ENCODE measurements around the gene MBOAT1.

DNA sequence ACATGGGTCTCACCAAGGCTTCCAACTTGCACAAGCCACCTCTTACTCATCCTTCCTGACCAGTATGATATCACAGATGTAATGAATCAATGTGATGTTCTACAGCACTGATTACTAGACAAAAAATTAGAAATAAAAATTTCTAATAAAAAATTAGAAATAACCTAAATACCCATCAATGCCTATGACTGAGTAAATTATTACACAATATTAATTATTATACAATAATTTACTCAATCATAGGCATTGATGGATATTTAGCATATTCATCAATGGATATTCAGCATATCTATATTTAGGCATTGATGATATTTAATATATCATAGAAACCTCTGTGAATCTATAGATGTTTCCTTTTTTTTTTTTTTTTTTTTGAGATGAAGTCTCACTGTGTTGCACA lies 43.2 kb upstream of the MBOAT1 start:
- TF ChIP-seq EZH2phosphoT487 (IDR thresholded peaks at IDR 0.05; ENCODE audit: borderline replicate concordance, low read depth, low read length), result no peak
- TF ChIP-seq, protein P1, sequence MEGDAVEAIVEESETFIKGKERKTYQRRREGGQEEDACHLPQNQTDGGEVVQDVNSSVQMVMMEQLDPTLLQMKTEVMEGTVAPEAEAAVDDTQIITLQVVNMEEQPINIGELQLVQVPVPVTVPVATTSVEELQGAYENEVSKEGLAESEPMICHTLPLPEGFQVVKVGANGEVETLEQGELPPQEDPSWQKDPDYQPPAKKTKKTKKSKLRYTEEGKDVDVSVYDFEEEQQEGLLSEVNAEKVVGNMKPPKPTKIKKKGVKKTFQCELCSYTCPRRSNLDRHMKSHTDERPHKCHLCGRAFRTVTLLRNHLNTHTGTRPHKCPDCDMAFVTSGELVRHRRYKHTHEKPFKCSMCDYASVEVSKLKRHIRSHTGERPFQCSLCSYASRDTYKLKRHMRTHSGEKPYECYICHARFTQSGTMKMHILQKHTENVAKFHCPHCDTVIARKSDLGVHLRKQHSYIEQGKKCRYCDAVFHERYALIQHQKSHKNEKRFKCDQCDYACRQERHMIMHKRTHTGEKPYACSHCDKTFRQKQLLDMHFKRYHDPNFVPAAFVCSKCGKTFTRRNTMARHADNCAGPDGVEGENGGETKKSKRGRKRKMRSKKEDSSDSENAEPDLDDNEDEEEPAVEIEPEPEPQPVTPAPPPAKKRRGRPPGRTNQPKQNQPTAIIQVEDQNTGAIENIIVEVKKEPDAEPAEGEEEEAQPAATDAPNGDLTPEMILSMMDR (conservative IDR thresholded peaks at IDR 0.05; ENCODE audit: low read length), result no peak
